Spleen (tissue), 11 donors: Measurements from ENCODE around the gene COCH. TPM values are rescaled to one million over a fixed set of nuclear protein-coding genes. Genes with fewer than 3 reads are reported as not detected.

Source experiments
- DNase-seq: peaks from one replicate; pipeline ENCODE4 v3.0.0-alpha.2; 2020
- H3K27ac ChIP-seq, 8 donors: fragments of 200-600 bp; sonication (generic) in 7 of 8; 1 replicate in 4 of 8; 2 replicates in 4 of 8; pipeline versions ENCODE4 v1.5.0 to v1.8.0; 2016 to 2021; ENCODE audit warnings: inconsistent platforms in 4 of 8, mild to moderate bottlenecking in 4 of 8, moderate library complexity in 1 of 8
- H3K27me3 ChIP-seq, 7 donors: fragments of 200-600 bp; sonication (generic) in 6 of 7; replicated peaks in 1 of 7; 1 replicate in 4 of 7; 2 replicates in 3 of 7; pipeline versions ENCODE4 v1.5.0 to v1.8.0; 2016 to 2021; ENCODE audit warnings: inconsistent platforms in 3 of 7, mild to moderate bottlenecking in 1 of 7
- H3K36me3 ChIP-seq, 6 donors: fragments of 200-600 bp; sonication (generic) in 5 of 6; 1 replicate in 4 of 6; 2 replicates in 2 of 6; pipeline versions ENCODE4 v1.5.0 to v1.8.0; 2016 to 2021; ENCODE audit warnings: inconsistent platforms in 2 of 6
- H3K4me1 ChIP-seq, 6 donors: fragments of 200-600 bp; sonication (generic) in 5 of 6; 1 replicate in 3 of 6; 2 replicates in 3 of 6; pipeline versions ENCODE4 v1.5.0 to v1.8.0; 2016 to 2021; ENCODE audit warnings: inconsistent platforms in 3 of 6
- H3K4me3 ChIP-seq, 8 donors: fragments of 200-600 bp; sonication (generic) in 7 of 8; 1 replicate in 4 of 8; 2 replicates in 4 of 8; pipeline versions ENCODE4 v1.5.0 to v1.8.0; 2016 to 2021; ENCODE audit warnings: inconsistent platforms in 4 of 8, mild to moderate bottlenecking in 4 of 8, moderate library complexity in 2 of 8
- H3K9me3 ChIP-seq, 8 donors: fragments of 200-600 bp; sonication (generic) in 7 of 8; 1 replicate in 4 of 8; 2 replicates in 4 of 8; pipeline versions ENCODE4 v1.5.0 to v1.8.0; 2016 to 2021; ENCODE audit warnings: inconsistent platforms in 4 of 8
- POLR2A ChIP-seq, 3 donors: fragments of 450-650 bp; IDR thresholded peaks; one replicate each; pipeline ENCODE4 v1.5.1; 2017; ENCODE audit warnings: antibody characterized with exemption in 3 of 3, mild to moderate bottlenecking in 1 of 3
- POLR2AphosphoS5 ChIP-seq, 3 donors: sonication (generic); formaldehyde crosslinking; IDR thresholded peaks; one replicate each; pipeline ENCODE4 v1.5.1; 2017; ENCODE audit warnings: antibody characterized with exemption in 3 of 3
- WGBS, 5 donors: extraction: QIAGEN DNeasy Blood & Tissue Kit in 3 of 5; methylation state at CpG; one replicate each; pipeline versions ENCODE4 v1.1.5 to v1.1.7; 2013 to 2018; 5-methylcytosine and 5-hydroxymethylcytosine counted together
- intact Hi-C: fragments of 100-400 bp; cut with DNase I; formaldehyde crosslinking; loops from one replicate; pipeline ENCODE4 v1.15.0; 2023; ENCODE audit warnings: low total_unique reads
- polyA plus RNA-seq, 3 donors: library from polyadenylated mRNA; stranded (reverse); fragments of 200-250 nt; gene quantifications; one replicate each; pipeline ENCODE4 v1.2.1, GENCODE V29; 2013
- total RNA-seq, 7 donors: library from RNA; depleted of rRNA in 3 of 7; stranded (reverse); fragments of >200 nt in 3 of 7; fragmentation: NEBNext Ultra II Directional in 4 of 7; extraction: Animal tissue kit (Norgen Biotek cat#: 25700) in 4 of 7; gene quantifications; one replicate each; pipeline versions ENCODE4 v1.1.0 to v1.2.1, GENCODE V29; 2016 to 2021
- TF ChIP-seq, protein P1 (sequence below), 11 experiments: fragments of 200-600 bp in 7 of 11; fragments of 450-650 bp in 4 of 11; sonication (generic) in 4 of 11; IDR thresholded peaks in 8 of 11; conservative IDR thresholded peaks in 3 of 11; 1 replicate in 7 of 11; 2 replicates in 4 of 11; pipeline versions ENCODE4 v1.4.0 to v1.8.0; 2016 to 2021; ENCODE audit warnings: antibody characterized with exemption in 11 of 11, inconsistent platforms in 4 of 11, mild to moderate bottlenecking in 1 of 11
- donor health status: healthy with polysubstance abuse.
- donor health status: DM: no; HTN: no; CAD: no; lungs with moderate emphysema.
- donor health status: DM: no; HTN: no; CAD: no.
- donor health status: Bipolar disorder and iron deficiency.
- donor health status: healthy.
- donor health status: DM: no; HTN: no; CAD: no.
- donor health status: DM: yes; HTN: yes; CAD: no.

The COCH gene
- total and polyA plus RNA-seq, 10 donors, result 1.0 to 7.0 (median 2.2) TPM

- intact Hi-C loops, result loop anchor here (5.0 kb wide), 1 partner anchor 250 kb away; no protein-coding TSS in a partner anchor
Observed at GRCh38 chr14:30907659-30908057, 33.3 kb downstream of the COCH start.

DNA sequence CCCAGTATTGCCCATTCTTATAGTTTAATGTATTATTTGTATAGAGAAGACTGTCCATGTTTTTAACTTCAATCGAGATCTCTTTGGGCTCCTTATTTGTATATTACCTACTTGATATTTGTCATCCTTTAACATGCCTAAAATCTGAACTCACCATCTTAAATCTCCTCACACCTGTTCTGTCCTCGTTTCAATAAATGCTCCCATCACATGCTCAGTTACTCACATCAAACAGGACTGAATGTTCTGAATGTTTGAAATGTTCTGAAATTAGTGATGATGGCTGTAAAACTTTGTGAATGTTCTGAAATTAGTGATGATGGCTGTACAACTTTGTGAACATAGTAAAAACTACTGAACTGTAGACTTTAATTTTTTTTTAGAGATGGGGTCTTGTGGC, 34.5 kb downstream of the COCH start:
- DNase-seq, result no peak
- Histone ChIP-seq H3K4me1 (peaks cover 0 to 5% (median 0%) of the 10 kb centered on the region in 6 donors), H3K36me3 (peaks cover 0 to 87% (median 38%) of the 10 kb centered on the region in 6 donors), H3K27ac (peak overlapping the region in 1 of 8 donors; percentile 9), H3K9me3 (no peaks in the 10 kb centered on the region), H3K27me3 (no peaks in the 10 kb centered on the region), H3K4me3 (no peak overlapping the region)
- WGBS, 5 donors, result 76 to 92% (median 91%) methylated on average over 2 of the region's 2 CpGs
- intact Hi-C loops, result loop anchor here (5.0 kb wide), 1 partner anchor 252 kb away; no protein-coding TSS in a partner anchor
- TF ChIP-seq, protein P1, sequence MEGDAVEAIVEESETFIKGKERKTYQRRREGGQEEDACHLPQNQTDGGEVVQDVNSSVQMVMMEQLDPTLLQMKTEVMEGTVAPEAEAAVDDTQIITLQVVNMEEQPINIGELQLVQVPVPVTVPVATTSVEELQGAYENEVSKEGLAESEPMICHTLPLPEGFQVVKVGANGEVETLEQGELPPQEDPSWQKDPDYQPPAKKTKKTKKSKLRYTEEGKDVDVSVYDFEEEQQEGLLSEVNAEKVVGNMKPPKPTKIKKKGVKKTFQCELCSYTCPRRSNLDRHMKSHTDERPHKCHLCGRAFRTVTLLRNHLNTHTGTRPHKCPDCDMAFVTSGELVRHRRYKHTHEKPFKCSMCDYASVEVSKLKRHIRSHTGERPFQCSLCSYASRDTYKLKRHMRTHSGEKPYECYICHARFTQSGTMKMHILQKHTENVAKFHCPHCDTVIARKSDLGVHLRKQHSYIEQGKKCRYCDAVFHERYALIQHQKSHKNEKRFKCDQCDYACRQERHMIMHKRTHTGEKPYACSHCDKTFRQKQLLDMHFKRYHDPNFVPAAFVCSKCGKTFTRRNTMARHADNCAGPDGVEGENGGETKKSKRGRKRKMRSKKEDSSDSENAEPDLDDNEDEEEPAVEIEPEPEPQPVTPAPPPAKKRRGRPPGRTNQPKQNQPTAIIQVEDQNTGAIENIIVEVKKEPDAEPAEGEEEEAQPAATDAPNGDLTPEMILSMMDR (IDR thresholded peaks at IDR 0.05 in 8 of 11, conservative IDR thresholded peaks at IDR 0.05 in 3 of 11), result no peak
- TF ChIP-seq POLR2AphosphoS5 (IDR thresholded peaks at IDR 0.05) (no peak), POLR2A (IDR thresholded peaks at IDR 0.05) (no peak)

More at GRCh38 chr14:30907659-30908057, 33.3 kb downstream of the COCH start:
- Histone ChIP-seq H3K4me1 (peaks cover 0 to 5% (median 0%) of the 10 kb centered on the region in 6 donors), H3K36me3 (peaks cover 0 to 92% (median 38%) of the 10 kb centered on the region in 6 donors), H3K9me3 (no peaks in the 10 kb centered on the region), H3K27me3 (no peaks in the 10 kb centered on the region), H3K27ac (peak overlapping the region in 1 of 8 donors; percentile 9), H3K4me3 (no peak overlapping the region)
- no peak for DNase-seq
- no peak for TF ChIP-seq POLR2AphosphoS5 (IDR thresholded peaks at IDR 0.05)
- TF ChIP-seq POLR2A (IDR thresholded peaks at IDR 0.05), result no peak
- TF ChIP-seq, protein P1 (IDR thresholded peaks at IDR 0.05 in 8 of 11, conservative IDR thresholded peaks at IDR 0.05 in 3 of 11), result no peak
- 96 to 100% (median 100%) methylated on average over 1 of the region's 1 CpG for WGBS, 5 donors

DNA sequence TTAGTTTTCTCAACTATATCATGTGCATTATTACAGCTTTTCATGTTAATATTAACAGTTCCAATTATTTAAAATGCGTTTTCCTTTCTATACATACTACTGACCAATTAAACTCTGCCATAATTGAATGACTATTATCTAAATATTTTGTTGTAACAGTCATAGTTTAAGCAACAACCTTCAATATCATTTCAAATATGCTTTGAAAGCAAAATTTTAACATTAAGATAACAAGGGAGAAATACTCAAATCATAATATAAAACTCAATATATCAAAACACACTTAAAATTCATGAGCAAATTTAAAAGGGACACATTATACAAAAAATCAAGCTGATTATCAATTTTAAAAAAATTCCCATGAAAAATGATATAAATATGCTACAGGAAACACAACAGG, 40.5 kb downstream of the COCH start:
- Histone ChIP-seq H3K4me1 (peaks cover 0 to 4% (median 0%) of the 10 kb centered on the region in 6 donors), H3K9me3 (no peaks in the 10 kb centered on the region)
- TF ChIP-seq POLR2AphosphoS5 (IDR thresholded peaks at IDR 0.05) (no peak), POLR2A (IDR thresholded peaks at IDR 0.05) (no peak)
- TF ChIP-seq, protein P1 (IDR thresholded peaks at IDR 0.05 in 8 of 11, conservative IDR thresholded peaks at IDR 0.05 in 3 of 11), result no peak

GRCh38 chr14:30915596-30915995, 41.2 kb downstream of the COCH start:
- H3K4me3 ChIP-seq, result no peak overlapping the region
- H3K27me3 ChIP-seq, result no peaks in the 10 kb centered on the region
- DNase-seq, result no peak
- H3K9me3 ChIP-seq, result no peaks in the 10 kb centered on the region
- H3K4me1 ChIP-seq, result peaks cover 0 to 5% (median 0%) of the 10 kb centered on the region in 6 donors
- WGBS, 5 donors, result 65 to 91% (median 76%) methylated on average over 2 of the region's 2 CpGs
- H3K27ac ChIP-seq, result no peak overlapping the region
- intact Hi-C loops, result no loop called here
- peaks cover 0 to 44% (median 10%) of the 10 kb centered on the region in 6 donors for H3K36me3 ChIP-seq
- TF ChIP-seq POLR2A (IDR thresholded peaks at IDR 0.05) (no peak), POLR2AphosphoS5 (IDR thresholded peaks at IDR 0.05) (no peak)
- TF ChIP-seq, protein P1 (IDR thresholded peaks at IDR 0.05 in 8 of 11, conservative IDR thresholded peaks at IDR 0.05 in 3 of 11), result no peak

More for the DNA sequence above, 40.5 kb downstream of the COCH start:
- intact Hi-C loops, result no loop called here
- Histone ChIP-seq H3K27ac (no peak overlapping the region), H3K27me3 (no peaks in the 10 kb centered on the region), H3K36me3 (peaks cover 0 to 52% (median 16%) of the 10 kb centered on the region in 6 donors), H3K4me3 (no peak overlapping the region)
- DNase-seq, result no peak
- 92 to 100% (median 97%) methylated on average over 1 of the region's 1 CpG for WGBS, 5 donors
